ENCODE data around the gene FAM83C.

FAM83C gene

DNA sequence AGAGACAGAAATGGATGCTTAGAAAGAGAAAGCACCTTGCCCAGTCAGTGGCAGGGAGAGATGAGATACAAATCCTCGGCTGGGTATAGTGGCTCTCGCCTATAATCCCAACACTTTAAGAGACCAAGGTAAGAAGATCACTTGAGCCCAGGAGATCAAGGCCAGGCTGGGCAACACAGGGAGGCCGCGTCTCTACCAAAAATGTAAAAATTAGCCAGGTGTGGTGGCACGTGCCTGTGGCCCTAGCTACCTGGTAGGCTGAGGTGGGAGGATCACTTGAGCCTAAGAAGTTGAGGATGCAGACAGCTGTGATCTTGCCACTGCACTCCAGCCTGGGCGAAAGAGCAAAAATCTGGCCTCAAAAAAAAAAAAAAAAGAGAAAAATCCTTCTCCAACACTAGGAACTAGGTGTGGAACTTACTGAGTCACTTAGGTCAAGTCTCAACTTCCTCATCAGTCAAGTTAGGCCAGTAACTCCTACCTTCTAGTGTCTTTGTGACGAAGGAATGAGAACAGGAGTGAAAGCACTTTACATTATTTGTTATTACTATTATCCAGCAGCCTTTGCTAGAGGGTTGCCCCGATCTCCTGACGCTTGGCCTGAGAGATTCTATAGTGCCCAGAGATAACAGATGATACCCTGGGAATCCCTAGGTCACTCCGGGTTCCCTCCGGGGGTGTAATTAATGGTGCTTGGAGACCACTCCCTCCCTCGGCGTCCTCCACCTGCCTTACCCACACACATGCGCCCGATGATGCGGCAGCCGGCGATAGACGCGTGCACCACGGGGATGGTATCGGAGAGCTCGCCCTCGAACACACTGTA lies 8.6 kb downstream of the FAM83C start:
- DNase-seq (ENCODE audit: low spot score): no peak

DNA sequence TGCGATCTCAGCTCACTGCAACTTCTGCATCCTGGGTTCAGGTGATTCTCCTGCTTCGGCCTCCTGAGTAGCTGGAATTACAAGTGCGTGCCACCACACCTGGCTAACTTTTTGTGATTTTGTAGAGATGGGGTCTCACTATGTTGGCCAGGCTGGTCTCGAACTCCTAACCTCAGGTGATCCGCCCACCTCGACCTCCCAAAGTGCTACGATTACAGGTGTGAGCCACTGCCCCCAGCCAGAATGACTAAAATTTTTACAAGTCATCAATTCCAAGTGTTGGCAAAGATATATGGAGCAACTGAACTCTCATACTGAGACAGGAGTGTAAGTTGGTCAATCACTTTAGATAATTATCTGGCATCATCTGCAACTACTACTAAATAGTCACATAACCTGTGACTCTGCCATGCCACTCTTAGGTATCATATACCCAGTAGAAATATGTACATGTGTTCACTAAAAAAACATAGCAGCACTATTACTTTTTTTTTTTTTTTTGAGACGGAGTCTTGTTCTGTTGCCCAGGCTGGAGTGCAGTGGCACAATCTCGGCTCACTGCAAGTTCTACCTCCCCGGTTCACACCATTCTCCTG lies 10.6 kb downstream of the FAM83C start:
- no peak for DNase-seq (ENCODE audit: low spot score)

DNA sequence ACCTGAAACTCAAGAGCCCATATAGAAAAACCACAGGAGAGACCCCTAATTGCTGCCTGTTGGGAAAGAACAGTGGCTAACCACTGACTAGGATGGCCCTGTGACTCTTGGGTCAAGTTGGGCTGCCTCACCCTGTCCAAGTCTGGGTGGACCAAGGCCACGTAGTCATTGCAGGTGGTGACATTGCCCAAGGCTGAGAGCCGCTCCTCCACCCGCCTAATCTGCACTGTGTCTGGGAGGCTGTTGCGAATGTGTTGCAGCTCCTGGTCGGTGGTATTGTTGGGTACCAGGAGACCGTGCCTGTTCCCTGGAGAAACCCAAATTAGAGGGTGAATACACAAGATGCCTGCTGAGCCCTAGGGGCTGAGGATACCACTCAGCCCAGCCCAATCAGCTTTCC lies 11.7 kb downstream of the FAM83C start:
- no peak for DNase-seq (ENCODE audit: low spot score)

DNA sequence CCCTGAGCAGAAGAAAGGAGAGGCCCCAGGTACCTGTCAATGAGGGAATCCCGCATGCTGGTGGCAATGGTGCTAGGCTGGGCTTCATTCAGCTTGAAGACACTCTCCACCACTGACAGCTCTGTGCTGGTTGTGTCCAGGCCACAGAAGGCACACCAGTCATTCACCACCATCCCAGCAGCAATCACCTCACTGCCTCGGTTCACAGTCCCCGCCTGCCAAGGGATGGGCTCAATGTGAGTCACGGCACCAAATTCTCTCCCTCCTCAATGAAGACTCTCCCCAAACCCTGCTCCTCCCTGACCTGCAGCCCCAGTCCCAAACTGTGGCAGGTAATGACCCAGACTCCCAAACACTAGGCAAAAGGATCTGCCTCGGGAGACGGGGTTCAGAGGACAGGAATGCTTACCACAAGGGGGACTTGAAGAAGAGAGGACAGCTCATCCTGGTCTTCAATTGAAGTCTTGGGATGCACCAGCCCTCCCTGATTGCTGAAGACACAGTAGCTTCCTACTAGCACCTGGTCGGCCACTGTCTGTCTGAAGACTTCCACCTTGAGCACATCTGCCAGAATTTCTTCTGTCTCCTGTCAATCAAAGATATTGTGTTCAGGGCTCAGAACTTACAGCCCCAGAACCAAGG lies 12.6 kb downstream of the FAM83C start:
- DNase-seq (ENCODE audit: low spot score): no peak

DNA sequence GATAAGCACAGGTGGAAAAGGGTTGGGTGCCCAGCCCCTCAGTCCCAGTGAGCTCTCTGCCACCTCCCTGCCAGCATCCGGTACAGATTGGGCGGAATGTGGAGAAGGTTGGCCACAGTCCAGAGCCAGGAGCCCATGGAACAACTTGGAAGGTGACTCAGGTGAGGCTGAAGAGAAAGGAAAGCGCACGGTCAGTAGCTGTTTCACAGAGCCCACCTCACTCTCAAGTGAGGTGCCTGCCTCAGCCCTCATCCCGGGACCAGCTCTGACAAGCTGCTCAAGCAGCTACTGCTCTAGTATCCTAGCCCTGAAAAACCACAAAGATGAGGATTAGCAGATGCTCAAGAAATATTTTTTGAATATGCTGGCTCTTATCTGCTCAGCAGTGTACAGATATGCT lies 13.2 kb downstream of the FAM83C start:
- DNase-seq (ENCODE audit: low spot score): no peak

DNA sequence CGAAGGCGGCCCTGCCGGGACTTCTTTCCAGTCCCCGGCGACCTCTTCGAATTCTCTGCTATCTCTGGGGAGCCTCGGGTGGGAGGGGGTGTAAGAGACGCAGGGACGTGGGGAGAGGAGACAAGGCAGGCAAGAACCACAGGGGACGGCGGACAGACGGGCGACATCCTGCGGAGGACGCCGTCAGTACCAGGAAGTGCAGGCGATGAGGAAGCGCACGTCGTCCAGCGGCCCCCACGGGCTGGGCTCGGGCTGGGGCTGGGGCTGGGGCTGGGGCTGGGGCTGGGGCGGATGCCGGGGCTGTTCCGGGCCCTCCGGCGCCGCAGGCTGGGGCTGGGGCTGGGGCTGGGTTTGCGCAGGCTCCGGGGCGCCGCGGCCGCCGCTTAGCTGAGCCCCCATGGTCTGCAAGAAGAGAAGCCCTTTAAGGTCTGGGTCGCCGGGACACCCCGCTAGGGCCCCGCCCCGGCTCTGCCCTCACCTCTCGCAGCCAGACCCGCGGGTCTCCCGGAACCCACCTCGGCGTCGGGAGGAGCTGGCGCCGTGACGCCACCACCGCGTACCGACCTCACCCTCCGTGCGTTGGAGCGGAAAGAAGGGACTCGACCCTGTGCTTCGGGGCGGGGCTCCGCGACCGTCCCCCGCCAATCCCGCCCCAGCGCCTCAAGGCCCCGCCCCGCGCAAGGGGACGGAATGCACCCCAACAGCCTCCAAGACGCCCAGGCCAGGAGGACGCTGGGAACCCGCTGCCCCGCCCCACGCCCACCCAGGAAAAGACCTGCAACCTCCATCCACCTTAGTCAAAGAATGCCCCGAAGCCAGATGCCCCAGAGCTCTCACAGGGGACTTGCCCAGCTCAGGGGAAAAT lies 14.5 kb downstream of the FAM83C start, which contains the start of gene MMP24OS:
TSS of gene MMP24OS (minus strand) at position 592 of the 865 bp plus-strand sequence. CDS start at position 399, 193 bp downstream.
- DNase-seq (ENCODE audit: low spot score): peak; percentile 97

DNA sequence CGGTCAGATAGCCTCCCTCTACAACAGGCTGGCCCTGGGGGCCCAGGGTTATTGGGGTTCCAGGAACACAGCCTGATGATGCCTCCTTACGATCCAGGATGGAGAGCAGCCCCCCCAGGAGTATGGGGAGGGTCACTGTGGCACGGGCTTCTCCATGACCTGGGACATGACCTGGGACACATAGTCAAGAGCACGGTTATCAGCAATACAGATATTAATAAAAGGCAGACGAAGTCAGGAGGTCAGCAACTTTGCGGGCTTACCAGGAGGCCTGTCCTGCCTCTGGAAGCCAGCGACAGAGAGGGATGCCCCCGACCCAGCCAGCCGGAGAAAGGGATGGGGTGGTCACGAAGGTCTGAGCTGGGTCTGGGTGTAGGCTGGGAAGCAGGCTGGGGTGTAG lies 15.1 kb downstream of the FAM83C start:
- no peak for DNase-seq (ENCODE audit: low spot score)

DNA sequence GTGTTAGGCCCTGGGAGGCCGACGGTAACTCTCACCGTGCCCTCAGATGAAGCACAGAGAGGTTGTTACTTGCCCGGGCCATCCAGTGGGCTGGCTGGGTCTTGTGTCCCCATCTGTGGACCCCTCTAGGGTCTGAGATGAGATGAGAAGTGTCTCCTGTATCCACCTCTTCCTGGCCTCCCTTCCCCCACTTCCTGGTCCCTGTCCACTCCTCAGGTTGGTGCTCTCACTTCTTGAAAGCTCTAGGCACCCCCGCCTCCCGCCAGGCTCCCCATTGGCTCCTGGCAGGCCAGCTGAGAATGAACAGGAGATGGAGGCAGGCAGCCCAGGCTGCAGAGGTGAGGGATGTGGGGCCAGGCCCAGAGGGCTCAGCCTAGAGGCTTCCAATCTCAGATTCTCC lies 15.8 kb downstream of the FAM83C start:
- no peak for DNase-seq (ENCODE audit: low spot score)

DNA sequence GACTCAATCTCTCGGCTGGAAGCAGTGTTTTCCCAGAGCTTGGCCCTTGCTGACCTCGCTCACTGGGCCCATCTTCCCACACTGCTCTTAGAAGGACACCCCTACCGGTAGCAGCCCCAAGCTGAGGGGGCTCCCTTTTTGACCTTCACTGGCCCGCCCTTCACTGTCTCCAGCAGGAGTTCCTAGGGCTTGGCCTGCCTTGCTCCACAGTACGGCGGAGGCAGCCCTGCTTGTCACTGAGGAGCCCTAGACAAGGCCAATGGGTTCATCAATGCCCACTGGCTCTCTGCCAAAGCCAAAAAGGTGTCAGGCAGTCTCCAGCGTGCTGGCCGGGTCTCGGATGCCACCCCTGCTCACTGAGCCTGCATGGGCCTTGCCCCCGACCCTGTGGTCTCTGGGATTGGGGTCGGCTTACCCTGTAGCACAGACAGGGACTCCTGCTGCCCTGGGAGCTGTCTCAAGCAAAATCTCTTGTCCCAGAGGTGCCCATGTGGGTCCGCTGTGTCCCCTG lies 16.4 kb downstream of the FAM83C start:
- DNase-seq (ENCODE audit: low spot score): no peak

DNA sequence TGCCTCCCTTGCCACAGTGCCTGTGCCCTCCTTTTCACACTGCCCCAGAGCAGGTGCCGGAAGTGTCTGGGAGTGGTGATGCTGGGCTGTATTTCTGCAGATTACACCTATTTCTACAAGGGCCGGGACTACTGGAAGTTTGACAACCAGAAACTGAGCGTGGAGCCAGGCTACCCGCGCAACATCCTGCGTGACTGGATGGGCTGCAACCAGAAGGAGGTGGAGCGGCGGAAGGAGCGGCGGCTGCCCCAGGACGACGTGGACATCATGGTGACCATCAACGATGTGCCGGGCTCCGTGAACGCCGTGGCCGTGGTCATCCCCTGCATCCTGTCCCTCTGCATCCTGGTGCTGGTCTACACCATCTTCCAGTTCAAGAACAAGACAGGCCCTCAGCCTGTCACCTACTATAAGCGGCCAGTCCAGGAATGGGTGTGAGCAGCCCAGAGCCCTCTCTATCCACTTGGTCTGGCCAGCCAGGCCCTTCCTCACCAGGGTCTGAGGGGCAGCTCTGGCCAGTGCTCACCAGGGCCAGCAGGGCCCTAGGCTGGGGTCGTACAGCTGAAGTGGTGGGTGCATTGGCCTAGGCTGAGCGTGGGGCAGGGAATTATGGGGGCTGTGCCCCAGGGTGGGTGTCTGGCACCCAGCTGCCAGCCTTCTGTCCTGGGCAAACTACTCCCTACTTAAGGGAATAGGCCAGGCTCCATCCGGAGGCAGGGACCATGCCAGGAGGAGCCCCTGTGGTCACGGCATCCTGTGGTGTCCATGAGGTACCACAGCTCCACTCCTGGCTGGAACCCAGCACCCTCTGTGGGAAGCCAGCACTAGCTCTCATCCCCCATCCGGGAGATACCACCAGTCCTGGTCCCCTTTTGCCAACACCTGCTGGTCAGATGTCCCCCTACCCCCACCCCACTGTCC lies 17.8 kb downstream of the FAM83C start:
- DNase-seq (ENCODE audit: low spot score): no peak

DNA sequence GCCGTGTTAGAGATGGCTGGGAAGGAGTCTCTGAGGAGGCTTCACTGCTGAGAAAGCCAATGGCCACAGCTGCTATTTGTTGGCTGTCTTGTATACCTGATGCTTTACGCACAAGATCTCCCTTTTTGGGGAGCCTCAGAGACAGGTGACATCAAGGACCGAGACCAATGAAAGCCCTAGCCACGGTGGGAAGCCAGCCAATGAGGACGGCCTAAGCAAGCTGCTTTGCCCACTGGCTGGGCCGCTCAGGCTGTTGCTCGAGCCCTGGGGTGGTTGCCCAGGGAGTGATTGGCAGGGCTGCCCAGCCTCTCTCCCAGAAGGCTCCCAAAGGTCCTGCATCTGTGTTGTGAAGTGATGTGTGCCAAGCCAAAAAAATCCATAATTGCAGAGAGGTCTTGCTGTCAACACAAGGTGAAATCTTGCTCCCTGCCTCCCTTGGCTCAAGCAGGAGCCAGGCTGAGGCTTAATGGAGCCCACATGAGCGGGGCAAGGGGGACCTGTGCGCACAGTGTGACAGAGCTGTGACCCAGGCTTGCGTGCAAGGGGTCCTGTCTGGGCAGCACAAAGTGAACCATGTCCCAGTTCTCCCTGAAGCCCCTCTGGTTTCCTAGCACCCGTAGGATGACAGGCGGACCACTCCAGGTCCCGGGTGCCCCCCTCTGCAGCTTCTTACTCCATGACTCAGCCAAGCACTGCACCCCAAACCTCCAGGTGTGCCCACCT lies 18.6 kb downstream of the FAM83C start:
- no peak for DNase-seq (ENCODE audit: low spot score)

DNA sequence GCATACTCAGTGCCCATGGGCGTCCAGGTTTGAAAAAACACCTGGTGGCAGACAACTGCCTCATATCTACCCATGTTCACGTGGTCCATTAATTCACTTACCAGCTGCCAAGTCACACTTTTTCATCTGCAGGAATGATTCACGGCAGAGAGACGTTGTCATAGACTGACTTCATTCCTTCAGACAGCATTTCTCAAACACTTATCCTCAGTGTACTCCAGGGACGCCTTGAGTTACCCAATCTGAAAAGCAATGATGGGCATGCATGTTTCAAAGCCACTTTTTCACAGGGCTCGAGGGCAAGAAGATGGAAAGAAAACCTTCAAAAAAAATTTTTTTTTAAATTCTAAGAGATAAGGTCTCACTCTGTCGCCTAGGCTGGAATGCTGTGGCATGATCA lies 20.3 kb downstream of the FAM83C start:
- DNase-seq (ENCODE audit: low spot score): no peak

DNA sequence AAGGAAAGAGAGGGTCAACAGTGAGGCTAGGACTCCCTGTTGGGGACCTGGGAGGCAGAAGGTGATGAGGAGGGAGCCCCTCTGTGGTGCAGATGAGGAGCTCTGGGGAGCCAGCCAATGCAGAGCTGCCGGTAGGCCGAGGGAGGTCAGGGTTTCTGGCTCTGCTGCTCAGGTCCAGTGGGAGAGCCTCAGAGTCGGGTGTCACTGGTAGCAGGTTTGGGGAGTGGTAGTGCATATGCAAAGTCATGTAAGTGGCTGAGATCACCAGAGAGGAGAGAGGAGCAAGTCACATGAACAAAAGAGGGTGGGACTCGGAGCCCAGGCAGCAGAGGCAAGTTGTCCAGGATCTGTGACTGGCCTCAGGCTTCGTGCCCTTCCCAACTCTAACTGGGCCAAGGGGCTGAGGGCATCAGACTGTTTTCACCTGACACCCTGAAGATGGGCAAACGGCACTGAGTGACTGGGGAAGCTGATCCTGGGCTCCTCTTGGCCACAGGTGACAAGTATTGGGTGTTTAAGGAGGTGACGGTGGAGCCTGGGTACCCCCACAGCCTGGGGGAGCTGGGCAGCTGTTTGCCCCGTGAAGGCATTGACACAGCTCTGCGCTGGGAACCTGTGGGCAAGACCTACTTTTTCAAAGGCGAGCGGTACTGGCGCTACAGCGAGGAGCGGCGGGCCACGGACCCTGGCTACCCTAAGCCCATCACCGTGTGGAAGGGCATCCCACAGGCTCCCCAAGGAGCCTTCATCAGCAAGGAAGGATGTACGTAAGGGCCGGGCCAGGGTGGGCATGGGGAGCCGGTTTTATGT lies 20.9 kb downstream of the FAM83C start:
- no peak for DNase-seq (ENCODE audit: low spot score)

DNA sequence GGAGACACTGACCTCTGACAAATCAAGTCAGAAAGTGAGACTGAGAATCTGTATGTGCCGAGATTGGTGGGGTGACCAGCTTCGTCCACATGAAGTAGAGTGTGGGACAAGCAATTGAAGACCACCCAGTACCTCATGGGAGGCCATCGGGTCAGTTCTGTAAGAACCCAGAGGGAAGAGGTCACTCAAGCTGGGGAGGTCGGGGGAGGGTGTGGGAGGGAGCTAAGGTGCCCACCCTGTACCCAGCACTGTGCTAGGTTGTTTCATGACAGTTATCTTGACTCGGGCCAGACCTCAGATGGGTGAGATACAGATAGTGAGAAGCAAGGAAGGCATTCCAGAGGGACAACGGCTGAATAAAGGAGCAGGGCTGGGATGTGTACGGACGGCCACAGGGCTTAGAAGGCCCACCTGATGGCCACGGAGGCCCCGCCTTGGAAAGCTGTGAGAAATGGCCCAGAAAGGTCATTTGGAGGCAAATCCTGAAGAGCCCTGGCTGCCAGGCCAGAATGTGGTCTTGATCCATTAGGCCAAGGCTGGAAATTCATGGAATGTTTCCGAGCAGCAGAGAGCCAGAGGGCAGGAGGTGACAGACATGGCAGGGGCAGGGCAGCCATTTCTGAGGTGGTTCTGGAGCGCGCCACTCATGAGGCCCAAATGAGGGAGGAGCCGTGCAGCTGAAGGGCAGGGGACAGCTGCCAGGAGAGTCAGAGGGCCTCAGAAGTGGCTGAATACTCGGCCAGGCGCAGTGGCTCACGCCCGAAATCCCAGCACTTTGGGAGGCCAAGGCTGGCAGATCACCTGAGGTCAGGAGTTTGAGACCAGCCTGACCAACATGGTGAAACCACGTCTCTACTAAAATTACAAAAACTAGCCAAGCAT lies 22.0 kb downstream of the FAM83C start:
- no peak for DNase-seq (ENCODE audit: low spot score)

DNA sequence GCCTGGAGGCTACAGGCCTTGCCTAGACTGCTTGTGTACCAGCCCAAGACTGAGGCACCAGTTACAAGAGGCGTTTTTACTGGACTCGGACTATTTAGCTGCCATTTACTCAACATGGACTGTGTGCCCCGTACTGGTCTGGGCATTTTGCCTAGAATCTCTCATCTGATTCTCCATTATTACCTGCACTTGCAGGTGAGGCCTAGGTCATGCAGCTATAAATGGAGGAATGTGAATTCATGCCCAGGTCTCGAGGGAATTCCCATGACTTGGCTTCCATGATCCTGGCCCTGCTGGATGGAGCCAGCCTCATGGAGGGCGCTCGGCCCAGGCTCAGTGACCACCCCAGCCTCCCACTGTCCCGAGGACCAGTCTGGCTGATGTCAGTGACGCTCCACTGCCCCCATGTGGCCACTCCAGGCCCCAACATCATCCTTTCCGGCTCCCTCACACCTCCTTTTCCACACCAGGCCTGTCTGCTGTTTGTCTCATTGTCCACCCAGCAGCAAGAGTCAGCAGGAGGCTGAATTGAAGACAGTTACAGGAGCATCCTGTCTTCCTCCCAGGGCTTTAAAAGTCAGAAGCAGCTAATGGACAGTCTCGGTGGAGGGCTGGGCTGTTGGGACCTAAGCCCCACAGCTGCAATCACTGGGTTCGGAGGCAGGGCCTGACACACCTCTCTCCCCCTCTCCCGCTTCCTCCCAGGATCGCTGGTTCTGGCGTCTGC lies 23.0 kb downstream of the FAM83C start:
- peak; percentile 85 for DNase-seq (ENCODE audit: low spot score)

DNA sequence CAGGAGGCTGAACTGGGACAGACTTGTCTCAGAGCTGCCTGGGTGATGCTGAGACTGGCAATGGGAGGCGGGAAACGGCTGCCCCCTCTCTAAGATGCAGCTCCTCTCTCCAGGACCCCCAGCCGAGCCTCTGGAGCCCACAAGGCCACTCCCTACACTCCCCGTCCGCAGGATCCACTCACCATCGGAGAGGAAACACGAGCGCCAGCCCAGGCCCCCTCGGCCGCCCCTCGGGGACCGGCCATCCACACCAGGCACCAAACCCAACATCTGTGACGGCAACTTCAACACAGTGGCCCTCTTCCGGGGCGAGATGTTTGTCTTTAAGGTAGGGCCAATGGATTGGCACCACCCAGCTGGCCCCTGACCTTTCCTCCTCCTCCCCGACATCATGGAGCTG lies 25.1 kb downstream of the FAM83C start:
- DNase-seq (ENCODE audit: low spot score): no peak

DNA sequence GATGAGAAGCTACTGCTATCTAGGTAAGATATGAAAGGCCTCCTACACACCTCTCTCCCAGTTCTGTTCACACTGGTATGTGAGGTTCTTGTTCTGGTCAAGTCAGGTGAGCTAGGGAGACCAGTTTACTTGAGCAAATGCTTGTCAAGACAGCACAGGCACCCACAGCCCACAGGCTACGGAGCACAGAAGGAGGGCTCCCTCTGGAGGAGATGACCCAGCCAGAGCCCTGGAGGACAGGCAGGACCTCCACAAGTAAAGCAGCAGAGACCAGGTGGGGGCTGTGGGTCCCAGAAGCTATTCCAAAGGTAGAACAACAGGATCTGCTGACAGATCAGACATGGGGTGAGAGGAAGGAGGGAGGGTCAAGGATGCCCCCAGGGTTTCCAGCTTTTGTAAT lies 27.5 kb downstream of the FAM83C start:
- DNase-seq (ENCODE audit: low spot score): no peak
